Measurements from ENCODE around the gene ENPP5.

- TF ChIP-seq CTCF (IDR thresholded peaks at IDR 0.05; ENCODE audit: low read depth, low read length, poor library complexity, severe bottlenecking) (no peak), EZH2phosphoT487 (IDR thresholded peaks at IDR 0.05; ENCODE audit: borderline replicate concordance, low read length) (no peak)
These were observed 37.5 kb upstream of the ENPP5 start for GRCh38 chr6:46208303-46208702.

All from DOHH2 (cell line).